ENCODE measurements around the gene NABP2.

The NABP2 gene

GRCh38 chr12:56278905-56279304 is 54.8 kb downstream of the NABP2 start:
- Mint-ChIP-seq H3K9me3 (no peaks in the 10 kb centered on the region), H3K36me3 (ENCODE audit: insufficient read depth) (peaks cover 90% of the 10 kb centered on the region), H3K27me3 (no peaks in the 10 kb centered on the region), H3K27ac (no peak overlapping the region), H3K4me1 (ENCODE audit: low read depth in 2 of 2) (no peaks in the 10 kb centered on the region), H3K4me3 (no peak overlapping the region)
- DNase-seq (no peak), ATAC-seq (replicated peaks) (no peak)
